Endothelial cell of umbilical vein (primary cell): ENCODE measurements around the gene SPATA31E1.
"Not testable (repeated sequence)": the region's sequence is repeated elsewhere in the genome, so short reads cannot be mapped to it uniquely, and the experiment has no call there.

Experiments
- CTCF ChIP-seq, 2 donors: IDR thresholded peaks; 1 replicate in 1 of 2; 2 replicates in 1 of 2; pipeline ENCODE4 v1.5.1; 2011; ENCODE audit warnings: low read length in 2 of 2, mild to moderate bottlenecking in 2 of 2, moderate library complexity in 2 of 2, control low read depth in 1 of 2, inconsistent platforms in 1 of 2, low read depth in 1 of 2; ENCODE audit not compliant: insufficient read depth in 1 of 2; ENCODE audit errors: extremely low read depth in 1 of 2
- EZH2 ChIP-seq: IDR thresholded peaks from 2 replicates; pipeline ENCODE4 v1.6.1; 2012; ENCODE audit warnings: borderline replicate concordance, low read depth, mild to moderate bottlenecking, moderate library complexity, low read length, inconsistent platforms; ENCODE audit not compliant: severe bottlenecking

- not testable (repeated sequence) for TF ChIP-seq CTCF (IDR thresholded peaks at IDR 0.05; ENCODE audit: extremely low read depth in 1 of 2, insufficient read depth in 1 of 2, low read depth in 1 of 2, low read length in 2 of 2); EZH2
These were observed 31.5 kb upstream of the SPATA31E1 start for GRCh38 chr9:87851186-87851585.
